ENCODE measurements around the gene LOXL4. TPM values are rescaled to one million over a fixed set of nuclear protein-coding genes. Genes with fewer than 3 reads are reported as not detected.

Gene LOXL4
- total RNA-seq, 1 experiment from 2014 or later, result not detected

GRCh38 chr10:98217801-98218200 lies 50.2 kb downstream of the LOXL4 start:
- in situ Hi-C loops (cut with HindIII; ENCODE audit: low sequenced_read_pairs), result no loop called here
- DNase-seq (ENCODE audit: low spot score), result no peak

- in situ Hi-C loops (cut with HindIII; ENCODE audit: low sequenced_read_pairs), result no loop called here
- no peak for DNase-seq (ENCODE audit: low spot score)
These were observed 52.6 kb downstream of the LOXL4 start for GRCh38 chr10:98215373-98215772.

GRCh38 chr10:98213740-98214139 lies 54.3 kb downstream of the LOXL4 start:
- DNase-seq (ENCODE audit: low spot score), result no peak
- in situ Hi-C loops (cut with HindIII; ENCODE audit: low sequenced_read_pairs), result no loop called here

- no peak for DNase-seq (ENCODE audit: low spot score)
- in situ Hi-C loops (cut with HindIII; ENCODE audit: low sequenced_read_pairs), result no loop called here
These were observed 55.8 kb downstream of the LOXL4 start for GRCh38 chr10:98212196-98212595.

- in situ Hi-C loops (cut with HindIII; ENCODE audit: low sequenced_read_pairs), result no loop called here
- DNase-seq (ENCODE audit: low spot score), result no peak
These were observed 58.6 kb downstream of the LOXL4 start for GRCh38 chr10:98209441-98209840.

- DNase-seq (ENCODE audit: low spot score), result no peak
- in situ Hi-C loops (cut with HindIII; ENCODE audit: low sequenced_read_pairs), result no loop called here
These were observed 59.1 kb downstream of the LOXL4 start for GRCh38 chr10:98208925-98209324.

GRCh38 chr10:98205351-98205750 lies 62.6 kb downstream of the LOXL4 start:
- no peak for DNase-seq (ENCODE audit: low spot score)
- in situ Hi-C loops (cut with HindIII; ENCODE audit: low sequenced_read_pairs), result no loop called here

- DNase-seq (ENCODE audit: low spot score), result no peak
- in situ Hi-C loops (cut with HindIII; ENCODE audit: low sequenced_read_pairs), result no loop called here
These were observed 65.6 kb downstream of the LOXL4 start for GRCh38 chr10:98202378-98202777.

GRCh38 chr10:98201760-98202159 lies 66.2 kb downstream of the LOXL4 start:
- DNase-seq (ENCODE audit: low spot score), result no peak
- in situ Hi-C loops (cut with HindIII; ENCODE audit: low sequenced_read_pairs), result no loop called here

Other genes with a start within 250 kb of the LOXL4 start
- 0.10 TPM in 1 of 2 replicates, not detected in the other for gene CRTAC1, start 237.6 kb downstream of the LOXL4 start, total RNA-seq (2014; rRNA removed; shearing (Covaris generic))
- 15.1 and 16.6 TPM in 2 replicates for gene R3HCC1L, start 133.5 kb downstream of the LOXL4 start, total RNA-seq (2014; rRNA removed; shearing (Covaris generic))
- gene PYROXD2, start 147.0 kb upstream of the LOXL4 start, total RNA-seq (2014; rRNA removed; shearing (Covaris generic)), result not detected in 2 replicates
- 33.1 and 38.8 TPM in 2 replicates for gene HPS1, start 178.7 kb upstream of the LOXL4 start, total RNA-seq (2014; rRNA removed; shearing (Covaris generic))